Caco-2 (cell line): Measurements from ENCODE around the gene FXYD7. TPM values are rescaled to one million over a fixed set of nuclear protein-coding genes. Genes with fewer than 3 reads are reported as not detected.
A peak's percentile ranks its signal among the peaks of the same experiment; 100 is the strongest.

Experiments used
- BruUV-seq: library from RNA; stranded (reverse); fragments of 400-500 nt; replicated peaks from 2 replicates; lab custom pipeline; 2021; lab: Mats Ljungman, UMichigan
- CTCF ChIA-PET: fragments of 300-600 bp; sonication (Branson Sonifier 250); formaldehyde crosslinking; loops from one replicate; lab custom pipeline; 2022; ENCODE audit warnings: antibody characterized with exemption; lab: Charles Lee
- POLR2A ChIA-PET: fragments of 300-600 bp; sonication (Branson Sonifier 250); formaldehyde crosslinking; loops from one replicate; lab custom pipeline; 2022; ENCODE audit warnings: antibody characterized with exemption; lab: Charles Lee
- DNase-seq, 2 experiments: peaks; one replicate each; pipeline versions ENCODE4 v3.0.0 to v3.0.0-alpha.2; 2020 to 2022
- H3K27me3 ChIP-seq: replicated peaks from 2 replicates; pipeline ENCODE4 v1.6.0; 2011; ENCODE audit warnings: low read length; ENCODE audit not compliant: control insufficient read depth, insufficient read depth
- H3K36me3 ChIP-seq: 2 replicates; pipeline ENCODE4 v1.5.1; 2011; ENCODE audit warnings: low read length; ENCODE audit not compliant: control insufficient read depth, insufficient read depth
- H3K4me1 ChIP-seq: fragments of 250-450 bp; sonication (Bioruptor Pico); 2 replicates; pipeline ENCODE4 v1.5.1; 2020; ENCODE audit warnings: mild to moderate bottlenecking
- H3K4me3 ChIP-seq: 2 replicates; pipeline ENCODE4 v1.5.1; 2011; ENCODE audit warnings: low read depth, mild to moderate bottlenecking, control low read depth, low read length
- H3K9me3 ChIP-seq: fragments of 250-450 bp; sonication (Bioruptor Pico); 2 replicates; pipeline ENCODE4 v1.5.1; 2020; ENCODE audit warnings: mild to moderate bottlenecking, moderate library complexity
- H3K27ac Mint-ChIP-seq: one replicate; pipeline ENCODE4 v1.8.0; 2022; ENCODE audit warnings: mixed read lengths; ENCODE audit not compliant: unreplicated experiment
- H3K27me3 Mint-ChIP-seq: one replicate; pipeline ENCODE4 v1.8.0; 2022; ENCODE audit warnings: mixed read lengths; ENCODE audit not compliant: insufficient read depth, unreplicated experiment
- H3K36me3 Mint-ChIP-seq: one replicate; pipeline ENCODE4 v1.8.0; 2022; ENCODE audit warnings: mild to moderate bottlenecking, mixed read lengths; ENCODE audit not compliant: insufficient read depth, unreplicated experiment
- H3K4me1 Mint-ChIP-seq: one replicate; pipeline ENCODE4 v1.8.0; 2022; ENCODE audit warnings: low read depth, mixed read lengths; ENCODE audit not compliant: unreplicated experiment
- H3K4me3 Mint-ChIP-seq: one replicate; pipeline ENCODE4 v1.8.0; 2022; ENCODE audit warnings: mild to moderate bottlenecking, moderate library complexity, mixed read lengths; ENCODE audit not compliant: unreplicated experiment
- H3K9me3 Mint-ChIP-seq: one replicate; pipeline ENCODE4 v1.8.0; 2022; ENCODE audit warnings: mixed read lengths; ENCODE audit not compliant: unreplicated experiment
- CTCF ChIP-seq, 2 experiments: fragments of 200-600 bp in 1 of 2; IDR thresholded peaks; 1 replicate in 1 of 2; 2 replicates in 1 of 2; pipeline versions ENCODE4 v1.5.1 to v1.8.0; 2011 to 2022; ENCODE audit warnings: antibody characterized with exemption in 1 of 2, control low read depth in 1 of 2, inconsistent platforms in 1 of 2, low read depth in 1 of 2, low read length in 1 of 2, mild to moderate bottlenecking in 1 of 2, moderate library complexity in 1 of 2; ENCODE audit not compliant: insufficient read depth in 1 of 2, severe bottlenecking in 1 of 2, unreplicated experiment in 1 of 2
- intact Hi-C: fragments of 100-400 bp; cut with micrococcal nuclease; formaldehyde crosslinking; loops from one replicate; pipeline ENCODE4 v1.10.0; 2022; ENCODE audit not compliant: unreplicated experiment
- total RNA-seq: library from RNA; stranded (reverse); gene quantifications from 2 replicates; pipeline ENCODE4 v1.2.3, GENCODE V29; 2022

Gene FXYD7
- total RNA-seq, 1 experiment from 2014 or later: not detected

- H3K9me3 ChIP-seq: no peaks in the 10 kb centered on the region
- no peak for TF ChIP-seq CTCF (IDR thresholded peaks at IDR 0.05; ENCODE audit: insufficient read depth in 1 of 2, low read depth in 1 of 2, low read length in 1 of 2, severe bottlenecking in 1 of 2, unreplicated experiment in 1 of 2)
- H3K4me1 Mint-ChIP-seq: peaks cover 25% of the 10 kb centered on the region
- H3K9me3 Mint-ChIP-seq: no peaks in the 10 kb centered on the region
- ChIA-PET POLR2A (no interaction called here), CTCF (interaction anchor here (1.1 to 2.1 kb wide), 4 partner anchors 8 to 49 kb away, joined by 3 to 7 read pairs (median 4); no protein-coding TSS in a partner anchor)
- peak overlapping the region; percentile 40 for H3K27ac Mint-ChIP-seq
- H3K27me3 Mint-ChIP-seq: no peaks in the 10 kb centered on the region
- H3K4me3 Mint-ChIP-seq: peak overlapping the region; percentile 67
- peak; percentile 61 to 77 for DNase-seq
- H3K4me1 ChIP-seq: peaks cover 31% of the 10 kb centered on the region
- no TSS peak for BruUV-seq
- H3K27me3 ChIP-seq: no peaks in the 10 kb centered on the region
- intact Hi-C loops: loop anchor here (1.0 kb wide), 1 partner anchor 8 kb away; no protein-coding TSS in a partner anchor
- H3K36me3 ChIP-seq: peaks cover 2% of the 10 kb centered on the region; the same call in 1 of the 2 replicates
- H3K36me3 Mint-ChIP-seq: no peaks in the 10 kb centered on the region
- H3K4me3 ChIP-seq: peak overlapping the region; percentile 45
Measured at GRCh38 chr19:35116072-35116801, 26.8 kb upstream of the FXYD7 start.

GRCh38 chr19:35117116-35117515 lies 25.9 kb upstream of the FXYD7 start:
- peaks cover 4% of the 10 kb centered on the region; the same call in 1 of the 2 replicates for H3K36me3 ChIP-seq
- Mint-ChIP-seq H3K36me3 (no peaks in the 10 kb centered on the region), H3K4me1 (peaks cover 25% of the 10 kb centered on the region), H3K27ac (no peak overlapping the region), H3K27me3 (no peaks in the 10 kb centered on the region), H3K4me3 (peak overlapping the region; percentile 67), H3K9me3 (no peaks in the 10 kb centered on the region)
- H3K4me1 ChIP-seq: peaks cover 31% of the 10 kb centered on the region
- DNase-seq: no peak
- H3K9me3 ChIP-seq: no peaks in the 10 kb centered on the region
- ChIA-PET POLR2A (no interaction called here), CTCF (interaction anchor here (1.1 to 1.2 kb wide), 2 partner anchors 7 to 19 kb away, joined by 3 read pairs; no protein-coding TSS in a partner anchor)
- peak overlapping the region; percentile 45 for H3K4me3 ChIP-seq
- H3K27me3 ChIP-seq: no peaks in the 10 kb centered on the region
- TF ChIP-seq CTCF (IDR thresholded peaks at IDR 0.05; ENCODE audit: insufficient read depth in 1 of 2, low read depth in 1 of 2, low read length in 1 of 2, severe bottlenecking in 1 of 2, unreplicated experiment in 1 of 2): no peak
- BruUV-seq: no TSS peak
- intact Hi-C loops: no loop called here

- H3K4me1 ChIP-seq: peaks cover 31% of the 10 kb centered on the region
- intact Hi-C loops: no loop called here
- peaks cover 4% of the 10 kb centered on the region; the same call in 1 of the 2 replicates for H3K36me3 ChIP-seq
- Mint-ChIP-seq H3K27me3 (no peaks in the 10 kb centered on the region), H3K4me1 (peaks cover 25% of the 10 kb centered on the region), H3K27ac (no peak overlapping the region), H3K36me3 (no peaks in the 10 kb centered on the region), H3K4me3 (no peak overlapping the region), H3K9me3 (no peaks in the 10 kb centered on the region)
- no peaks in the 10 kb centered on the region for H3K9me3 ChIP-seq
- H3K27me3 ChIP-seq: no peaks in the 10 kb centered on the region
- POLR2A ChIA-PET: no interaction called here
- BruUV-seq: no TSS peak
- peak overlapping the region; percentile 10; the same call in 1 of the 2 replicates for H3K4me3 ChIP-seq
- TF ChIP-seq CTCF (IDR thresholded peaks at IDR 0.05; ENCODE audit: insufficient read depth in 1 of 2, low read depth in 1 of 2, low read length in 1 of 2, severe bottlenecking in 1 of 2, unreplicated experiment in 1 of 2): no peak
- DNase-seq: no peak
- CTCF ChIA-PET: interaction anchor here (0.7 kb wide), 1 partner anchor 283 kb away, joined by 4 read pairs; no protein-coding TSS in a partner anchor
Measured at GRCh38 chr19:35117799-35118198, 25.3 kb upstream of the FXYD7 start.
